ENCODE data around the gene EXT2. TPM values are rescaled to one million over a fixed set of nuclear protein-coding genes. Genes with fewer than 3 reads are reported as not detected.

The EXT2 gene
- total RNA-seq, 1 experiment from 2014 or later = 42.8 TPM

DNA sequence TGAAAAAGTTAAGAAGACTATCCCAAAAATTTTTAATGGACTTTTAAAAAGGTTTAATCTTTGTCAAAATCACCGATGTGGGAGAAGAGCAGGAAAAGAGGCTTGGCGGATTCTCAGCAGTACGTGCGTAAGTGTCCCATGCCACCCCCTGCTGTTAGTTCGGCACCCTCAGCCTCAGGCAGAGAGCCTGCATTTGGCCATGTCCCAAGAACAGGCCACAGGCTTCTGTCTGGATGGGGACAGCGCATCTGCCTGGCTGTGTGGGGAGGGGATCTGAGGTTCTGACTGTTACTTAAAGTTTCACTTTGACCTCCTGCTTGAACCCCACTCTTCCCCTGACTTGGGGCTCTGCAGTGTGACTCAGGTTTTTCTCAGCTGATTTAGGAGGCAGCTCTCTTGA lies 35.3 kb downstream of the EXT2 start (continued):
- TF ChIP-seq, protein P1, sequence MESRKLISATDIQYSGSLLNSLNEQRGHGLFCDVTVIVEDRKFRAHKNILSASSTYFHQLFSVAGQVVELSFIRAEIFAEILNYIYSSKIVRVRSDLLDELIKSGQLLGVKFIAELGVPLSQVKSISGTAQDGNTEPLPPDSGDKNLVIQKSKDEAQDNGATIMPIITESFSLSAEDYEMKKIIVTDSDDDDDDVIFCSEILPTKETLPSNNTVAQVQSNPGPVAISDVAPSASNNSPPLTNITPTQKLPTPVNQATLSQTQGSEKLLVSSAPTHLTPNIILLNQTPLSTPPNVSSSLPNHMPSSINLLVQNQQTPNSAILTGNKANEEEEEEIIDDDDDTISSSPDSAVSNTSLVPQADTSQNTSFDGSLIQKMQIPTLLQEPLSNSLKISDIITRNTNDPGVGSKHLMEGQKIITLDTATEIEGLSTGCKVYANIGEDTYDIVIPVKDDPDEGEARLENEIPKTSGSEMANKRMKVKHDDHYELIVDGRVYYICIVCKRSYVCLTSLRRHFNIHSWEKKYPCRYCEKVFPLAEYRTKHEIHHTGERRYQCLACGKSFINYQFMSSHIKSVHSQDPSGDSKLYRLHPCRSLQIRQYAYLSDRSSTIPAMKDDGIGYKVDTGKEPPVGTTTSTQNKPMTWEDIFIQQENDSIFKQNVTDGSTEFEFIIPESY (IDR thresholded peaks at IDR 0.05; ENCODE audit: extremely low read depth, insufficient replicate concordance, low read length) = no peak
- TF ChIP-seq REST (IDR thresholded peaks at IDR 0.05; ENCODE audit: low read depth) = no peak

DNA sequence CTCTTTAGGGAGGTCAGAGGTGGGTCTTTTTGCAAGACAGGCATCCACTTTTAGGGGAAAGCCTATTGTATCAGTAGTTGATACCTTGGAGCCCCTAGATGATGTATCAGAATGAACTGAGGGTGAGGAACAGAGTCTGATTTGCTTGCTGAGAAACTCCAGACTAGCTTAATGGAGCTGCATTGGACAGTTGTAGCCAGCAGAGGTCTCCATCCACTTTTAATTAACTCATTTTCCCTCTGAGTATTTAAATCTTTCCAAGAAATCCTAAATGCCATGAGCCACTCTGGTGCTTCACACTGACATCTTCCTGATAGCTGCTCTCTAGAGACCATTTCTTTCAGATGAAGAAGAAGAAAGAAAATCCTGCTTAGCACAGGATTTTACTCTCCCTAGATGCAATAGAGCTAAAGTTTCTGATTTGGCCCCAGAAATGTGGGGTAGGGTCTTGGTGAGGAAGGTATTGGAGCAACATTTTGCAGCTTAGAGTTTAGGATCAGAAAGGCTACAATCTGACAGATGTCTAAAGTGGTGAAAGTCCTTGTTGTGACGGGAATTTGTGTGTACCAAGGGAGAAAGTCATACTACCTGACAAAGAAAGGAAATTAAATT lies 38.0 kb downstream of the EXT2 start:
- POLR2A ChIA-PET = no interaction called here

More for the DNA sequence above, 38.0 kb downstream of the EXT2 start:
- no peak overlapping the region for H3K9ac ChIP-seq (ENCODE audit: low read length)
- no peaks in the 10 kb centered on the region for H3K4me1 ChIP-seq (ENCODE audit: control insufficient read depth in 1 of 2, insufficient read depth in 2 of 2, low read length in 2 of 2)
- no peaks in the 10 kb centered on the region for H3K79me2 ChIP-seq (ENCODE audit: insufficient read depth, low read length)
- H3K4me3 ChIP-seq (replicated peaks in 1 of 2; ENCODE audit: low read depth in 1 of 2, low read length in 2 of 2) = no peak overlapping the region
- no peak for DNase-seq (ENCODE audit: low read depth, low spot score)
- H3K27me3 ChIP-seq (ENCODE audit: insufficient read depth, low read length) = no peaks in the 10 kb centered on the region
- intact Hi-C loops (cut with micrococcal nuclease) = loop anchor here (1.0 to 10.0 kb wide), 2 partner anchors 151 to 405 kb away; no protein-coding TSS in a partner anchor
- no peak overlapping the region for H3K27ac ChIP-seq (ENCODE audit: low read depth, low read length)
- no peak overlapping the region for H2AFZ ChIP-seq (ENCODE audit: low read depth, low read length, poor library complexity, severe bottlenecking)
- H3K4me2 ChIP-seq (ENCODE audit: low read length) = no peak overlapping the region
- ATAC-seq = peak; percentile 76
- no TSS peak for BruUV-seq (replicated peaks)
- ChIA-PET CTCF (interaction anchor here (0.7 to 2.1 kb wide), 10 partner anchors 29 to 484 kb away, joined by 3 to 11 read pairs (median 5); partner anchors contain the start of gene EXT2), RAD21 (ENCODE audit: low non-redundant PET in 1 of 2, low total read pairs in 2 of 2, uncharacterized antibody in 2 of 2, unreplicated experiment in 2 of 2) (interaction anchor here (0.7 to 1.2 kb wide), 3 partner anchors 153 to 484 kb away, joined by 3 to 4 read pairs (median 3); no protein-coding TSS in a partner anchor)
- H3K9me3 ChIP-seq (ENCODE audit: control insufficient read depth in 1 of 2, insufficient read depth in 1 of 2, low read depth in 1 of 2, low read length in 2 of 2) = no peaks in the 10 kb centered on the region
- peaks cover 0 to 1% of the 10 kb centered on the region in 2 experiments; a peak in 1 of 4 replicates for H3K36me3 ChIP-seq (ENCODE audit: control insufficient read depth in 1 of 2, insufficient read depth in 2 of 2, low read length in 2 of 2)
- no peaks in the 10 kb centered on the region for H4K20me1 ChIP-seq (ENCODE audit: insufficient read depth)
- no peaks in the 10 kb centered on the region for H3K9me2 ChIP-seq (ENCODE audit: insufficient read depth)
- no peak for TF ChIP-seq JUND (IDR thresholded peaks at IDR 0.05)
- TF ChIP-seq EZH2phosphoT487 (IDR thresholded peaks at IDR 0.05; ENCODE audit: borderline replicate concordance) = no peak
- TF ChIP-seq RAD21 (IDR thresholded peaks at IDR 0.05; ENCODE audit: low read depth) = peak; percentile 58
- peak; percentile 36 to 67 (median 64); a peak in 5 of 6 replicates for TF ChIP-seq CTCF (IDR thresholded peaks at IDR 0.05 in 2 of 3, conservative IDR thresholded peaks at IDR 0.05 in 1 of 3; ENCODE audit: borderline replicate concordance in 1 of 3, insufficient read depth in 1 of 3, low read depth in 2 of 3, low read length in 2 of 3)
